ENCODE results near the gene FARSB. TPM values are rescaled to one million over a fixed set of nuclear protein-coding genes. Genes with fewer than 3 reads are reported as not detected.

Gene FARSB
- total RNA-seq, 2 donors from 2014 or later = 11.9 to 16.2 TPM

DNA sequence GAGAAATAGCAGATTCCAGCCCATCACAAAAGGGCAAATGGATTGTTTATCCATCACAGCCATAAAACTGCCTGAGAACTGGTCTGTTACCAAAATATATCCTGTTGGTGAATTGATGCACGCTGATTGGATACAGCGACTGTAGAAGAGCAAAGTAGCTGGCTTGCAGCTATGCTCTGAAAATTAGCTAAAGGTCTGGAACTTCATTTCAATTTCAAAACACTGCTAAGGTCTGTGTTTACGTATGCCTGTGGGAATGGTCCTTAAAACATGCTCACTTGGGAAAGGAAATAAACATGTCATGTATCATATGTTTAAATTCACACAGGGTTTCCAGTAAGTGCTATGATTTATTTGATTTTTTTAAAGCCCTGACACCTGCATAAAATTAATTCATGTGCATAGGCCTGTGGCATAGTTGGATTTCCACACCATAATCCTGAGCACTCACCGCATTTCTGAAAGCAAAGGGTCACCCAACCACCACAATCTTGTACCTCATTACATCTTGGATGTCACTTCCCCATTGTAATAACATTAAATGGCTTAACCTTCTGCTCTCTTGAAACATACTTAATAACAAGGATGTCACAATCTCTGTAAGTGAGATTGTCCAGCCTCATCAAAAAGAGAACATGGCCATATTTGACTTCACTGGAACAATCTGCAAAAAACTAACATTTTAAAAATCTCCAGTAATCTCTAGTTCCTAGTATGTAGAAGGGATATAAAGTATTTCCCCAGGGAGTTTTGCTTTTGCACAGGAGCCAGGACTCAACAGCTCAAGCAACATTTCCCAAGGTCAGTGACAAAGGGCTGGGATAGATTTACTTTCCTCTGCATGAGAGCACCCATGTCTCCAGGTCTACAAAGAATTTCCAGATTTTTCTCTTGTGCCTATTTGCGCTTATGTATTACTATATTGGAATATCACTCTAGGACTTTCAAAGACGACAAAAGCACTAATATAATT, 109.8 kb downstream of the FARSB start:
- DNase-seq (ENCODE audit: low spot score) = no peak
- intact Hi-C loops (cut with DNase I) = no loop called here
- H3K4me3 ChIP-seq = no peak overlapping the region
- WGBS = 59% methylated on average over 6 of the region's 6 CpGs
- no peaks in the 10 kb centered on the region for H3K36me3 ChIP-seq
- H3K4me1 ChIP-seq (replicated peaks) = no peaks in the 10 kb centered on the region
- H3K9me3 ChIP-seq = no peaks in the 10 kb centered on the region
- no peak overlapping the region for H3K27ac ChIP-seq
- TF ChIP-seq POLR2AphosphoS5 (IDR thresholded peaks at IDR 0.05) = no peak
- TF ChIP-seq POLR2A (IDR thresholded peaks at IDR 0.05) = no peak
- TF ChIP-seq CTCF (IDR thresholded peaks at IDR 0.05) = no peak
- no peaks in the 10 kb centered on the region for H3K27me3 ChIP-seq (replicated peaks; ENCODE audit: insufficient read depth)

DNA sequence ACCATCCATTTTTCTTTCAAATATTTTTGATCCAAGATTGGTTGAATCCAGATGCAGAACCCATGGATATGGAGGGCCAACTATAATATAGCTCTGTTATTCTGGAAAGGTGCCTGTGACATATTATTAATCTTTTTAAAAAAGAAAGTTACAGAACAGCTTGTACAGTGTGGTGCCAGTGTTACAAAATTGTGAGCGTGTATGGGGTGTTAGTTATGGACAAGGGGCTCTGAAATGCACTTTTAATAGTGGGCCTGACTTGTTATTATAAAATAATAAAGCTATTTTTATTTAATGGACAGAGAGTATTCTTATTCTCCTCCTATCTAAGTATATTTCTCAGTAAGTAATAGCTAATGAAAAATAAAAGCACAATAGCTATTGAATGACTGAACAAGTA, 111.2 kb downstream of the FARSB start:
- Histone ChIP-seq H3K4me1 (replicated peaks) (no peaks in the 10 kb centered on the region), H3K36me3 (no peaks in the 10 kb centered on the region), H3K27me3 (replicated peaks; ENCODE audit: insufficient read depth) (no peaks in the 10 kb centered on the region), H3K9me3 (no peaks in the 10 kb centered on the region), H3K27ac (no peak overlapping the region), H3K4me3 (no peak overlapping the region)
- TF ChIP-seq POLR2A (IDR thresholded peaks at IDR 0.05) (no peak), POLR2AphosphoS5 (IDR thresholded peaks at IDR 0.05) (no peak), CTCF (IDR thresholded peaks at IDR 0.05) (no peak)
- no peak for DNase-seq (ENCODE audit: low spot score)
- 82% methylated on average over 1 of the region's 1 CpG for WGBS
- intact Hi-C loops (cut with DNase I) = no loop called here

DNA sequence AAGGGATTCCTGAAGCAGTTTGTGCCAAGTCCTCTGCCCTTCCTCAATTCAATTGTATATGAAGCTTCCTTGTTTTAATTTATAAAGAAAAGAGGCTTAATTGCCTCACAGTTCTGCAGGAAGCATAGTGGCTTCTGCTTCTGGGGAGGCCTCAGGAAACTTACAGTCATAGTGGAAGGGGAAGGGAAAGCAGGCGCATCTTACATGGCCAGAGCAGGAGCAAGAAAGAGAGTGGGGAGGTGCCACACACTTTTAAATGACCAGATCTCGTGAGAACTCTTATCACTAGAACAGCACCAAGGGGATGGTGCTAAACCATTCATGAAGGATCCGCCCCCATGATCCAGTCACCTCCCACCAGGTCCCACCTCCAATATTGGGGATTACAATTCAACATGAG, 117.4 kb downstream of the FARSB start:
- Histone ChIP-seq H3K27me3 (replicated peaks; ENCODE audit: insufficient read depth) (no peaks in the 10 kb centered on the region), H3K9me3 (no peaks in the 10 kb centered on the region), H3K4me1 (replicated peaks) (no peaks in the 10 kb centered on the region), H3K27ac (no peak overlapping the region), H3K36me3 (no peaks in the 10 kb centered on the region), H3K4me3 (no peak overlapping the region)
- no peak for TF ChIP-seq CTCF (IDR thresholded peaks at IDR 0.05)
- TF ChIP-seq POLR2AphosphoS5 (IDR thresholded peaks at IDR 0.05) = no peak
- TF ChIP-seq POLR2A (IDR thresholded peaks at IDR 0.05) = no peak
- 87% methylated on average over 3 of the region's 3 CpGs for WGBS
- no peak for DNase-seq (ENCODE audit: low spot score)
- intact Hi-C loops (cut with DNase I) = no loop called here

DNA sequence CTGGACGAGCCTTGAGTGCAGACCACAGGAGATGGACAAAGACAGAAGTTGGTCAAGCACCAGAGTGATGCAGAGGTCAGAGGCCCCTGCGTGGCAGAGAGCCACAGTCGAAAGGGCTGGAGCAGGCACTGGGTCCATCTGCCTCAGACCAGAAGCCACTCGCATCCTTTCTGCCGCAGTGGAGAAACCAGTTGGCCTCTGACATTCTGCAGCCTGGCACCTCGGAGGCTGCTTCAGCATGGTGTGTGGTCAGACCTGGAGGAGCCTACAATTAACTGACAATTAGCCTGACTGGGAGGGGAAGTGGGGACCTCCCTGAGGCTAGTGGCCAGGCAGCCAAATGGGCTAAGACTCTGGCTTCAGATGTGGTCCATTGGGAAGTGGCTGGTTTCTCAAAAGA, 120.4 kb downstream of the FARSB start:
- H3K36me3 ChIP-seq = no peaks in the 10 kb centered on the region
- no peaks in the 10 kb centered on the region for H3K9me3 ChIP-seq
- H3K27me3 ChIP-seq (replicated peaks; ENCODE audit: insufficient read depth) = no peaks in the 10 kb centered on the region
- no peak overlapping the region for H3K4me3 ChIP-seq
- no peak for DNase-seq (ENCODE audit: low spot score)
- H3K4me1 ChIP-seq (replicated peaks) = no peaks in the 10 kb centered on the region
- no peak for TF ChIP-seq CTCF (IDR thresholded peaks at IDR 0.05)
- TF ChIP-seq POLR2A (IDR thresholded peaks at IDR 0.05) = no peak
- WGBS = 92% methylated on average over 6 of the region's 6 CpGs
- H3K27ac ChIP-seq = no peak overlapping the region
- intact Hi-C loops (cut with DNase I) = no loop called here

DNA sequence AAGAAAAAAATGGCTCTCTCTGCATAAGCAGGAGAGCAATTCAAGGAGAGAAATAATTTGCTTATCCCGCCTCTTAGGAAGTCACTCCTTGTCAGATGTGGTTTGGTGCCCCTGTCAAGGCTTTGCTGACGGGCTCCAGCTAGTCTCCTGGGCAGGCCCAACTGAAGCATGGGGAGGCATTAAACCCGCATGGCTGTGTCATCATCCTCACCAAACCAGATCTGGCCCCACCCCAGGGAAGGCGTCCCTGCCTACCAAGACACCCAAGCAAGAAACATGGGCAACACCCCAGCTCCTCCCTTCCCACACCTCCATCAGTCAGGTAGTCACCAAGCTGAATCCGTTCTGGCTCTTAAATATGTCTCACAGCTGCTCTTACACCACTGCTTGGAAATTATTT, 123.6 kb downstream of the FARSB start:
- Histone ChIP-seq H3K36me3 (no peaks in the 10 kb centered on the region), H3K27me3 (replicated peaks; ENCODE audit: insufficient read depth) (no peaks in the 10 kb centered on the region), H3K4me1 (replicated peaks) (no peaks in the 10 kb centered on the region), H3K9me3 (no peaks in the 10 kb centered on the region), H3K27ac (no peak overlapping the region), H3K4me3 (no peak overlapping the region)
- DNase-seq (ENCODE audit: low spot score) = no peak
- TF ChIP-seq CTCF (IDR thresholded peaks at IDR 0.05) (no peak), POLR2AphosphoS5 (IDR thresholded peaks at IDR 0.05) (no peak), POLR2A (IDR thresholded peaks at IDR 0.05) (no peak)
- WGBS = 86% methylated on average over 5 of the region's 5 CpGs
- intact Hi-C loops (cut with DNase I) = no loop called here

Data from prostate gland (tissue), 2 donors.